ENCODE measurements around the gene SLC34A1. TPM values are rescaled to one million over a fixed set of nuclear protein-coding genes. Genes with fewer than 3 reads are reported as not detected.
"Not testable (repeated sequence)": the region's sequence is repeated elsewhere in the genome, so short reads cannot be mapped to it uniquely, and the experiment has no call there.

The SLC34A1 gene
- total RNA-seq, 1 donor from 2014 or later = not detected

GRCh38 chr5:177357459-177358351 is 26.5 kb upstream of the SLC34A1 start, which contains the start of gene RGS14:
Gene RGS14, plus strand, starts transcription at chr5:177357924. Its CDS starts 101 bp downstream, at chr5:177358025.
- Mint-ChIP-seq H3K4me3 (peak within 1 kb of the TSS; percentile 85), H3K27me3 (no peaks in the 10 kb centered on the region), H3K9me3 (no peaks in the 10 kb centered on the region), H3K4me1 (peaks cover 72% of the 10 kb centered on the region), H3K27ac (peak within 1 kb of the TSS; percentile 92), H3K36me3 (ENCODE audit: low read depth) (peaks cover 8% of the 10 kb centered on the region)
- ATAC-seq (ENCODE audit: low read depth) = peak; percentile 89
- ChIA-PET POLR2A (interaction anchor here (0.8 to 1.6 kb wide), 7 partner anchors 13 to 224 kb away, joined by 3 to 9 read pairs (median 4); partner anchors contain the start of genes NSD1, PRELID1 and RAB24), CTCF (interaction anchor here (1.0 to 3.0 kb wide), 3 partner anchors 12 to 56 kb away, joined by 3 to 16 read pairs (median 3); no protein-coding TSS in a partner anchor)
- intact Hi-C loops (cut with micrococcal nuclease) = loop anchor here (2.0 kb wide), 5 partner anchors 13 to 69 kb away; partner anchors contain the start of genes GRK6, PRELID1 and RAB24
- DNase-seq = peak; percentile 71
- TF ChIP-seq CTCF (IDR thresholded peaks at IDR 0.05) = no peak

GRCh38 chr5:177358370-177358819 is 25.8 kb upstream of the SLC34A1 start:
- ChIA-PET CTCF (interaction anchor here (1.0 to 3.0 kb wide), 3 partner anchors 11 to 57 kb away, joined by 3 to 16 read pairs (median 3); no protein-coding TSS in a partner anchor), POLR2A (interaction anchor here (1.1 to 1.6 kb wide), 4 partner anchors 14 to 224 kb away, joined by 3 to 5 read pairs (median 3); partner anchors contain the start of genes NSD1, PRELID1 and RAB24)
- H3K9me3 Mint-ChIP-seq = no peaks in the 10 kb centered on the region
- no peak for ATAC-seq (ENCODE audit: low read depth)
- H3K27ac Mint-ChIP-seq = peak overlapping the region; percentile 89
- peaks cover 8% of the 10 kb centered on the region for H3K36me3 Mint-ChIP-seq (ENCODE audit: low read depth)
- DNase-seq = no peak
- H3K4me3 Mint-ChIP-seq = peak overlapping the region; percentile 85
- no peaks in the 10 kb centered on the region for H3K27me3 Mint-ChIP-seq
- H3K4me1 Mint-ChIP-seq = peaks cover 76% of the 10 kb centered on the region
- intact Hi-C loops (cut with micrococcal nuclease) = no loop called here
- TF ChIP-seq CTCF (IDR thresholded peaks at IDR 0.05) = no peak

- Mint-ChIP-seq H3K36me3 (ENCODE audit: low read depth) (peaks cover 9% of the 10 kb centered on the region), H3K4me3 (peak overlapping the region; percentile 85), H3K27ac (peak overlapping the region; percentile 89), H3K9me3 (no peaks in the 10 kb centered on the region), H3K27me3 (no peaks in the 10 kb centered on the region), H3K4me1 (peaks cover 84% of the 10 kb centered on the region)
- CTCF ChIA-PET = interaction anchor here (3.0 kb wide), 1 partner anchor 10 kb away, joined by 16 read pairs; no protein-coding TSS in a partner anchor
- intact Hi-C loops (cut with micrococcal nuclease) = no loop called here
- DNase-seq = no peak
- no peak for TF ChIP-seq CTCF (IDR thresholded peaks at IDR 0.05)
- POLR2A ChIA-PET = interaction anchor here (3.3 kb wide), 1 partner anchor 8 kb away, joined by 23 read pairs; the partner anchor contains the start of gene LMAN2
- no peak for ATAC-seq (ENCODE audit: low read depth)
Observed at GRCh38 chr5:177359451-177359851, 24.8 kb upstream of the SLC34A1 start.

GRCh38 chr5:177359860-177360259 is 24.4 kb upstream of the SLC34A1 start:
- H3K9me3 Mint-ChIP-seq = no peaks in the 10 kb centered on the region
- ATAC-seq (ENCODE audit: low read depth) = no peak
- ChIA-PET POLR2A (interaction anchor here (3.3 kb wide), 1 partner anchor 8 kb away, joined by 23 read pairs; the partner anchor contains the start of gene LMAN2), CTCF (no interaction called here)
- intact Hi-C loops (cut with micrococcal nuclease) = no loop called here
- H3K27me3 Mint-ChIP-seq = no peaks in the 10 kb centered on the region
- DNase-seq = no peak
- TF ChIP-seq CTCF (IDR thresholded peaks at IDR 0.05) = no peak
- peaks cover 88% of the 10 kb centered on the region for H3K4me1 Mint-ChIP-seq
- H3K36me3 Mint-ChIP-seq (ENCODE audit: low read depth) = peaks cover 10% of the 10 kb centered on the region
- peak overlapping the region; percentile 85 for H3K4me3 Mint-ChIP-seq
- peak overlapping the region; percentile 78 for H3K27ac Mint-ChIP-seq

GRCh38 chr5:177360740-177361139 is 23.5 kb upstream of the SLC34A1 start:
- ChIA-PET POLR2A (interaction anchor here (0.7 to 3.3 kb wide), 4 partner anchors 9 to 48 kb away, joined by 3 to 23 read pairs (median 8); partner anchors contain the start of gene LMAN2), CTCF (interaction anchor here (0.9 to 2.5 kb wide), 4 partner anchors 30 to 94 kb away, joined by 3 to 7 read pairs (median 4); no protein-coding TSS in a partner anchor)
- peaks cover 15% of the 10 kb centered on the region for H3K36me3 Mint-ChIP-seq (ENCODE audit: low read depth)
- H3K9me3 Mint-ChIP-seq; H3K4me3 Mint-ChIP-seq; DNase-seq; H3K27me3 Mint-ChIP-seq; intact Hi-C loops (cut with micrococcal nuclease); ATAC-seq (ENCODE audit: low read depth): not testable (repeated sequence)
- peak overlapping the region; percentile 83 for H3K27ac Mint-ChIP-seq
- H3K4me1 Mint-ChIP-seq = peaks cover 86% of the 10 kb centered on the region
